Osteoblast (primary cell): Measurements from ENCODE around the gene DENND1A. TPM values are rescaled to one million over a fixed set of nuclear protein-coding genes. Genes with fewer than 3 reads are reported as not detected.

ENCODE experiments used
- DNase-seq: peaks from one replicate; pipeline ENCODE4 v3.0.0; 2011; ENCODE audit warnings: low spot score, mixed read lengths; ENCODE audit not compliant: insufficient read length; ENCODE audit errors: missing footprints
- H2AFZ ChIP-seq: 2 replicates; pipeline ENCODE4 v1.6.0; 2011; ENCODE audit warnings: mild to moderate bottlenecking, low read length
- H3K27ac ChIP-seq: 2 replicates; pipeline ENCODE4 v1.5.1; 2011; ENCODE audit warnings: mild to moderate bottlenecking, low read depth, low read length, moderate library complexity
- H3K27me3 ChIP-seq: 2 replicates; pipeline ENCODE4 v1.6.0; 2012; ENCODE audit warnings: mild to moderate bottlenecking, control low read depth, inconsistent platforms, low read length, moderate library complexity; ENCODE audit not compliant: insufficient read depth
- H3K36me3 ChIP-seq: 2 replicates; pipeline ENCODE4 v1.5.1; 2011; ENCODE audit warnings: mild to moderate bottlenecking, low read length, control low read depth, moderate library complexity; ENCODE audit not compliant: insufficient read depth
- H3K4me1 ChIP-seq: 2 replicates; pipeline ENCODE4 v1.5.1; 2011; ENCODE audit warnings: mild to moderate bottlenecking, low read length, control low read depth, moderate library complexity; ENCODE audit not compliant: insufficient read depth
- H3K4me2 ChIP-seq: 2 replicates; pipeline ENCODE4 v1.6.0; 2011; ENCODE audit warnings: mild to moderate bottlenecking, low read length; ENCODE audit not compliant: insufficient read depth
- H3K4me3 ChIP-seq: fragments of 200-600 bp; sonication (generic); 3 replicates; pipeline ENCODE4 v1.5.1; 2012; ENCODE audit warnings: mild to moderate bottlenecking, low read length, inconsistent platforms; ENCODE audit not compliant: insufficient read depth
- H3K79me2 ChIP-seq: 2 replicates; pipeline ENCODE4 v1.6.0; 2012; ENCODE audit warnings: mild to moderate bottlenecking, low read length, control low read depth, inconsistent platforms; ENCODE audit not compliant: insufficient read depth
- H3K9me3 ChIP-seq: 2 replicates; pipeline ENCODE4 v1.5.1; 2011; ENCODE audit warnings: low read depth, low read length, control low read depth
- H4K20me1 ChIP-seq: 2 replicates; pipeline ENCODE4 v1.6.0; 2012; ENCODE audit warnings: mild to moderate bottlenecking, low read length, control low read depth; ENCODE audit not compliant: insufficient read depth
- total RNA-seq: library from RNA; depleted of rRNA; stranded (reverse); fragments of >200 nt; gene quantifications from 2 replicates; pipeline ENCODE4 v1.2.3, GENCODE V29; 2012
- TF ChIP-seq, protein P1 (sequence below): IDR thresholded peaks from 2 replicates; pipeline ENCODE4 v1.5.1; 2011; ENCODE audit warnings: mild to moderate bottlenecking, low read depth, low read length, moderate library complexity; ENCODE audit errors: extremely low read depth

Gene DENND1A
- total RNA-seq, 1 donor, result 14.1 TPM

DNA sequence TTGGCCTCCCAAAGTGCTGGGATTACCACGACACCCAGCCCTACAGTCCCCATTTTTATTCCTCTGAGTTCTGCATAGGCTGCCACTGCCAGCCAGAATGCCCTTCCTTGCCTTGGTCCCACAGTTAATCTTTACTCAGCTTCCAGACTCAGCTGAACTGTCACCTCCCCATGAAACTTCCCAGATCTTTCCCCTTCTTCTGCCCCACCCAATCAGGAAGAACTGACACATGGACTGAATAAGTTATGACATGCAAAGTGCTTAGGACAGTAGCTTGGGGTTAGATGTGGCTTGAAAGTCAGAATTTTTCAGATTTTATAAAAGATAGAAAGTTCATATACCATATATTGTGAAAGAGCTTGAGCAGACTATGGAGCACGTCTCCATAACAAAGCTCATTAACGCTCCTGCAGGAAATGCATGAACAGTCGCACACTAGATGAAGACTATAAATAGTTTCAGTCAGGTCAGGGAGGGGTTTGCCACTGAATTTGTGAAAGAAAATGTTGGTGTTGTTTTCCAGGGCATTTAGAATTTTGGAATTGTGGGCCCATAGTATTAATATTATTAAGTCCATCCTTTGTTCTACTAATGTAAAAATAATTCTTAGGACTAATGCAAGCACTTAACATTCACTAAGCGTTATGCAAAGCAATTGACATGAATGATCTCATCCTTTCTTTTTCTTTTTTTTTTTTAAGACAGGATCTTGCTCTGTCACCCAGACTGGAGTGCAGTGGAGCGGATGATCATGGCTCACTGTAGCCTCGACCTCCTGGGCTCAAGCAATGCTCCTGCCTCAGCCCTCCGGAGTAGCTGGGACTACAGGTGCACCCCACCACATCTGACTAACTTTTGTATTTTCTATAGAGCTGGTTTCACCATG is 36.1 kb upstream of the DENND1A start:
- Histone ChIP-seq H3K4me1 (no peaks in the 10 kb centered on the region), H3K4me2 (no peak overlapping the region), H3K9me3 (no peaks in the 10 kb centered on the region), H3K79me2 (no peaks in the 10 kb centered on the region), H3K36me3 (no peaks in the 10 kb centered on the region), H3K27ac (no peak overlapping the region), H4K20me1 (no peaks in the 10 kb centered on the region), H2AFZ (no peak overlapping the region), H3K4me3 (no peak overlapping the region), H3K27me3 (peaks cover 11% of the 10 kb centered on the region)
- DNase-seq, result no peak
- TF ChIP-seq, protein P1, sequence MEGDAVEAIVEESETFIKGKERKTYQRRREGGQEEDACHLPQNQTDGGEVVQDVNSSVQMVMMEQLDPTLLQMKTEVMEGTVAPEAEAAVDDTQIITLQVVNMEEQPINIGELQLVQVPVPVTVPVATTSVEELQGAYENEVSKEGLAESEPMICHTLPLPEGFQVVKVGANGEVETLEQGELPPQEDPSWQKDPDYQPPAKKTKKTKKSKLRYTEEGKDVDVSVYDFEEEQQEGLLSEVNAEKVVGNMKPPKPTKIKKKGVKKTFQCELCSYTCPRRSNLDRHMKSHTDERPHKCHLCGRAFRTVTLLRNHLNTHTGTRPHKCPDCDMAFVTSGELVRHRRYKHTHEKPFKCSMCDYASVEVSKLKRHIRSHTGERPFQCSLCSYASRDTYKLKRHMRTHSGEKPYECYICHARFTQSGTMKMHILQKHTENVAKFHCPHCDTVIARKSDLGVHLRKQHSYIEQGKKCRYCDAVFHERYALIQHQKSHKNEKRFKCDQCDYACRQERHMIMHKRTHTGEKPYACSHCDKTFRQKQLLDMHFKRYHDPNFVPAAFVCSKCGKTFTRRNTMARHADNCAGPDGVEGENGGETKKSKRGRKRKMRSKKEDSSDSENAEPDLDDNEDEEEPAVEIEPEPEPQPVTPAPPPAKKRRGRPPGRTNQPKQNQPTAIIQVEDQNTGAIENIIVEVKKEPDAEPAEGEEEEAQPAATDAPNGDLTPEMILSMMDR, result no peak

DNA sequence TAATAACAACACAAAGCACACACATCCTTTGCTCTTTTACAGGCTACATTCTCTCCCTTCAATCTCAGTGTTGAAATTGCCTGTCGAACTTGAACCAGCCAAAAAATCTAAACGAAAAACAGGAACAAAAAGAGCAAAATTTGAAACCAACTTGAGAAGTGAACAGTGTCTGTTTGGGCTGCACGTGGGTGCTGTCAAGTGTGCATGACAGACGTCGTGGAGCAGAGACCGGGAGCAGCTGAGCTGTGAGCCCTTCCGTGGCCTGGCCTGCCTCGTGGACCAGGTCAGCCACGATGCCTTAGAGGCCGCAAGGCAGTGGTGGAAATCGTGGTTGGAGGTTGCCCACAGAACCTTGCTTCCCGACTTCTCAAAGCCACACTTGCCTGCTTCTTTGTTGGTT is 34.8 kb upstream of the DENND1A start:
- no peaks in the 10 kb centered on the region for H3K36me3 ChIP-seq
- no peaks in the 10 kb centered on the region for H3K79me2 ChIP-seq
- TF ChIP-seq, protein P1, result no peak

DNA sequence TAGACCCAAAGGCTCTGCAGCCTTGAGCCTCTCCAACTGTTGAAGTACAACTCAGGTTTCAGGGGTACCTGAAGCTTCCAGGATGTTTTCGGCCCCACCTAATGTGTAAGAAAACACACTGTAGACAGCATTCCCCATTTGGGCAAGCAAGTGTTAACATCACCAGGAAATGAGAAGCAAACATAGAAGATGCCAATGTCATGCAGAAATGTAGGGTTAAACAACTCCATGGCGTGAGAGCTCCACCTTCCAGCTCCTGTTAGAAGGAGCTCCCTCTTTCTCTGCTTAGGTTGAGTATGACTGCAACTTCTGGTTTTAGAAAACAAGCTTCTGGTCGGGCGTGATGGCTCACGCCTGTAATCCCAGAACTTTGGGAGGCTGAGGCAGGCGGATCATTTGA is 31.0 kb upstream of the DENND1A start:
- TF ChIP-seq, protein P1, result no peak
- no peaks in the 10 kb centered on the region for H3K36me3 ChIP-seq
- H3K27ac ChIP-seq, result no peak overlapping the region
- H3K9me3 ChIP-seq, result no peaks in the 10 kb centered on the region
- no peak overlapping the region for H2AFZ ChIP-seq
- no peak for DNase-seq
- no peaks in the 10 kb centered on the region for H3K79me2 ChIP-seq
- H3K27me3 ChIP-seq, result peaks cover 23% of the 10 kb centered on the region
- no peak overlapping the region for H3K4me3 ChIP-seq
- no peak overlapping the region for H3K4me2 ChIP-seq
- H3K4me1 ChIP-seq, result no peaks in the 10 kb centered on the region
- H4K20me1 ChIP-seq, result no peaks in the 10 kb centered on the region

More for the DNA sequence above, 34.8 kb upstream of the DENND1A start:
- Histone ChIP-seq H2AFZ (no peak overlapping the region), H3K4me2 (no peak overlapping the region), H3K4me1 (no peaks in the 10 kb centered on the region), H3K27me3 (peaks cover 22% of the 10 kb centered on the region), H4K20me1 (no peaks in the 10 kb centered on the region), H3K27ac (no peak overlapping the region), H3K9me3 (no peaks in the 10 kb centered on the region), H3K4me3 (no peak overlapping the region)
- no peak for DNase-seq

DNA sequence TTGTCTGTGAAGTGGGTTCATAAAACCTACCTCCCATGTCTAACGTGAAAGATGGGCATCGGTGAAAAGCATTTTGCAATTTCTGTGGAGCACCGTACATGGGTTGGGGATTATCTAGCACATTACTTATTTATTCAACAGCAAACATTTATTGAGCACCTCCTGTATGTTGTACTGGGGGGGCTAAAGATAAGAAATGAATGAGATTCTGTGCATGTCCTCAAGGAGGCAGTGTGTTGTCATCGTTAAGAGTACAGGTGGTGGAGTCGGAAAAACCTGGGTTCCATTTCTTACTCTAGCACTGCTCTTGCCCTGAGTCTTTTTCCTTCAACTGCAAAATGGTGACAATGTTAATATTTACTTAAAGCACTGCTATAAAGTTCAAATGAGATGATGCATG is 30.4 kb upstream of the DENND1A start:
- H3K79me2 ChIP-seq, result no peaks in the 10 kb centered on the region
- H3K27me3 ChIP-seq, result peaks cover 23% of the 10 kb centered on the region
- H3K4me1 ChIP-seq, result no peaks in the 10 kb centered on the region
- no peak overlapping the region for H3K27ac ChIP-seq
- H4K20me1 ChIP-seq, result no peaks in the 10 kb centered on the region
- H3K9me3 ChIP-seq, result no peaks in the 10 kb centered on the region
- H2AFZ ChIP-seq, result no peak overlapping the region
- TF ChIP-seq, protein P1, result no peak
- DNase-seq, result no peak
- H3K36me3 ChIP-seq, result no peaks in the 10 kb centered on the region
- H3K4me3 ChIP-seq, result no peak overlapping the region
- no peak overlapping the region for H3K4me2 ChIP-seq
